ENCODE measurements around the gene UBE4A. TPM values are rescaled to one million over a fixed set of nuclear protein-coding genes. Genes with fewer than 3 reads are reported as not detected.

Gene UBE4A
- total and polyA plus RNA-seq, 2 donors (not counting 1 experiment from before 2014, with no cell fraction given) = 21.8 to 37.0 TPM

DNA sequence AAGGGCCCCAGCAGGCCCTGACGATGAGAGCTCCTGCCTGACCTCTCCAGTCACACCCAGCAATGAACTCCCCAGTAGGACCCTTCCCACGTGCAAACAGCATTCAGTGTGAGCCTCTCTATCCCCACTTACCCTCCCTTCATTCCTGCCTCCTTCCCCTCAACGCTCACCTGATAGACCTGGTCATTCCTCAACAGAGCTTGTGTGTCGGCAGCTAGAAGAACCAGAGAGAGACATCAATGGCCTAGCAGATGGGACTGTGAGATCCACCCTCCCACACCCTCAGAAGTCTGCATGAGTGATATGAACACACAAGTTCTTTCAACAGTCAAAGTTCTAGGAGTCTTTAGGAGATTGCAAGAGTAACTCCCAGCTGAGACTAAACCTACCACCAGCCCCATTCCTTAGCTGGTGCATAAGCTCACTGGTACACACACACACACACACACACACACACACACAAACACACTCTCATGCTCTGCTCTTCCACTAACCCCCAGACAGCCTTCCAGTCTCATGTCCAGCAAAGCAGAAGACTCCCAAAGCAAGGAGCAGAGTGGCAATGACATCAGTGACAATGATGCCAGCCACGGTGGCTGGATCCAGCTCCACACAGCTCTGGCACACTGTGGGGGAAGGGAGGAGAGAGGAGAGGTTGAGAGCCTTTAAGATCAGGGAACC is 20.0 kb upstream of the UBE4A start:
- Histone ChIP-seq H3K27ac (ENCODE audit: insufficient read depth, low read length) (no peak overlapping the region), H3K36me3 (ENCODE audit: control insufficient read depth, insufficient read depth, low read length) (no peaks in the 10 kb centered on the region), H3K4me1 (ENCODE audit: control insufficient read depth, extremely low read depth, insufficient read depth, low read length) (no peaks in the 10 kb centered on the region), H3K27me3 (ENCODE audit: control insufficient read depth, insufficient read depth, low read length) (peaks cover 3% of the 10 kb centered on the region), H3K4me3 (replicated peaks in 1 of 4; ENCODE audit: control extremely low read depth in 1 of 4, insufficient read depth in 1 of 4, low read depth in 3 of 4, low read length in 4 of 4) (no peak overlapping the region), H3K9me3 (ENCODE audit: control insufficient read depth, insufficient read depth, low read depth, low read length) (no peaks in the 10 kb centered on the region), H2AFZ (ENCODE audit: low read length) (no peak overlapping the region), H3K79me2 (ENCODE audit: control insufficient read depth, insufficient read depth, low read length) (no peaks in the 10 kb centered on the region), H3K9ac (ENCODE audit: insufficient read depth, low read length) (no peak overlapping the region), H4K20me1 (ENCODE audit: control insufficient read depth, extremely low read depth, insufficient read depth, low read length) (no peaks in the 10 kb centered on the region), H3K4me2 (ENCODE audit: extremely low read depth, insufficient read depth, low read length) (no peak overlapping the region)
- no peak for TF ChIP-seq CTCF (conservative IDR thresholded peaks at IDR 0.05 in 1 of 2, IDR thresholded peaks at IDR 0.05 in 1 of 2; ENCODE audit: low read depth in 1 of 2, low read length in 2 of 2)
- TF ChIP-seq EZH2 (IDR thresholded peaks at IDR 0.05; ENCODE audit: low read length, missing control alignments) = no peak
- no peak for DNase-seq (ENCODE audit: low read depth in 2 of 2)

- Histone ChIP-seq H3K4me3 (replicated peaks in 1 of 4; ENCODE audit: control extremely low read depth in 1 of 4, insufficient read depth in 1 of 4, low read depth in 3 of 4, low read length in 4 of 4) (no peak overlapping the region), H3K79me2 (ENCODE audit: control insufficient read depth, insufficient read depth, low read length) (no peaks in the 10 kb centered on the region), H4K20me1 (ENCODE audit: control insufficient read depth, extremely low read depth, insufficient read depth, low read length) (no peaks in the 10 kb centered on the region), H2AFZ (ENCODE audit: low read length) (no peak overlapping the region), H3K9ac (ENCODE audit: insufficient read depth, low read length) (no peak overlapping the region), H3K9me3 (ENCODE audit: control insufficient read depth, insufficient read depth, low read depth, low read length) (no peaks in the 10 kb centered on the region), H3K4me2 (ENCODE audit: extremely low read depth, insufficient read depth, low read length) (no peak overlapping the region), H3K27ac (ENCODE audit: insufficient read depth, low read length) (no peak overlapping the region), H3K27me3 (ENCODE audit: control insufficient read depth, insufficient read depth, low read length) (peaks cover 3% of the 10 kb centered on the region), H3K4me1 (ENCODE audit: control insufficient read depth, extremely low read depth, insufficient read depth, low read length) (no peaks in the 10 kb centered on the region), H3K36me3 (ENCODE audit: control insufficient read depth, insufficient read depth, low read length) (no peaks in the 10 kb centered on the region)
- DNase-seq (ENCODE audit: low read depth in 2 of 2) = no peak
- TF ChIP-seq CTCF (conservative IDR thresholded peaks at IDR 0.05 in 1 of 2, IDR thresholded peaks at IDR 0.05 in 1 of 2; ENCODE audit: low read depth in 1 of 2, low read length in 2 of 2) (no peak), EZH2 (IDR thresholded peaks at IDR 0.05; ENCODE audit: low read length, missing control alignments) (no peak)
Measured at GRCh38 chr11:118340449-118340848, 19.0 kb upstream of the UBE4A start.

DNA sequence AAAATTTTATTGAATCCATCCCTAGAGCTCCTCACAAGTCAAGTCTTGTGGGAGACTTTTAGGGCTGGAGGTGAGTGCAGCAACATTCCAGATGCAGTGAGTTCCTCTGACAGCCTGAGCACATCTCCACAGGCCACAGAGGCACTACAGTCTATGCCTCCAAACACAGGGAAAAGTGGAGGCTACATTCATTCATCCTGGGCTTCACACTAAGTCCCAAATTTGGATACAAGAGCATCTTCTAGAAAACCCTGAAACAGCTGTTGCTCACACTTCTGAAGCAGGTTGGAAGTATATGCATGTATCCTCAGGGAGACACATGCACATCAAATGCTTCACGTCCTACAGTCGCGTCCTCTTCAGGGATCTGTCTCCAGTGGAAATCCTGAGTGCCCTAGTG is 18.1 kb upstream of the UBE4A start:
- no peak for DNase-seq (ENCODE audit: low read depth in 2 of 2)
- H3K9me3 ChIP-seq (ENCODE audit: control insufficient read depth, insufficient read depth, low read depth, low read length) = no peaks in the 10 kb centered on the region
- H2AFZ ChIP-seq (ENCODE audit: low read length) = no peak overlapping the region
- no peaks in the 10 kb centered on the region for H4K20me1 ChIP-seq (ENCODE audit: control insufficient read depth, extremely low read depth, insufficient read depth, low read length)
- no peaks in the 10 kb centered on the region for H3K79me2 ChIP-seq (ENCODE audit: control insufficient read depth, insufficient read depth, low read length)
- H3K4me2 ChIP-seq (ENCODE audit: extremely low read depth, insufficient read depth, low read length) = no peak overlapping the region
- H3K9ac ChIP-seq (ENCODE audit: insufficient read depth, low read length) = no peak overlapping the region
- H3K27ac ChIP-seq (ENCODE audit: insufficient read depth, low read length) = no peak overlapping the region
- peaks cover 3% of the 10 kb centered on the region for H3K27me3 ChIP-seq (ENCODE audit: control insufficient read depth, insufficient read depth, low read length)
- H3K4me3 ChIP-seq (replicated peaks in 1 of 4; ENCODE audit: control extremely low read depth in 1 of 4, insufficient read depth in 1 of 4, low read depth in 3 of 4, low read length in 4 of 4) = no peak overlapping the region
- H3K4me1 ChIP-seq (ENCODE audit: control insufficient read depth, extremely low read depth, insufficient read depth, low read length) = no peaks in the 10 kb centered on the region
- no peaks in the 10 kb centered on the region for H3K36me3 ChIP-seq (ENCODE audit: control insufficient read depth, insufficient read depth, low read length)
- TF ChIP-seq EZH2 (IDR thresholded peaks at IDR 0.05; ENCODE audit: low read length, missing control alignments) (no peak), CTCF (conservative IDR thresholded peaks at IDR 0.05 in 1 of 2, IDR thresholded peaks at IDR 0.05 in 1 of 2; ENCODE audit: low read depth in 1 of 2, low read length in 2 of 2) (no peak)

Measured in fibroblast of lung (primary cell).